HEK293 (cell line): ENCODE data around the gene LARP6.

ENCODE experiments used
- CTCF ChIP-seq: fragments of 450-650 bp; formaldehyde crosslinking; IDR thresholded peaks from 2 replicates; pipeline ENCODE4 v1.5.1; 2016; ENCODE audit warnings: missing biosample characterization, missing genetic modification characterization
- GFI1B ChIP-seq: fragments of 450-650 bp; formaldehyde crosslinking; IDR thresholded peaks from 2 replicates; pipeline ENCODE4 v1.5.1; 2016; ENCODE audit warnings: missing biosample characterization, missing genetic modification characterization
- REST ChIP-seq: fragments of 450-650 bp; formaldehyde crosslinking; IDR thresholded peaks from 2 replicates; pipeline ENCODE4 v1.5.1; 2016; ENCODE audit warnings: missing biosample characterization, missing genetic modification characterization
- TCF7L2 ChIP-seq: IDR thresholded peaks from 2 replicates; pipeline ENCODE4 v1.6.1; 2011; ENCODE audit warnings: low read depth, mild to moderate bottlenecking, inconsistent platforms, low read length, moderate library complexity, borderline replicate concordance
- ZNF266 ChIP-seq: fragments of 450-650 bp; formaldehyde crosslinking; IDR thresholded peaks from 2 replicates; pipeline ENCODE4 v1.5.1; 2016; ENCODE audit warnings: missing biosample characterization, missing genetic modification characterization, low read depth
- ZNF311 ChIP-seq: fragments of 450-650 bp; formaldehyde crosslinking; IDR thresholded peaks from 2 replicates; pipeline ENCODE4 v1.5.1; 2017; ENCODE audit warnings: missing biosample characterization, missing genetic modification characterization, borderline replicate concordance
- ZNF48 ChIP-seq: fragments of 450-650 bp; formaldehyde crosslinking; IDR thresholded peaks from 2 replicates; pipeline ENCODE4 v1.5.1; 2016; ENCODE audit warnings: missing biosample characterization, missing genetic modification characterization

GRCh38 chr15:70853973-70854665 is at the start of gene LARP6:
- TF ChIP-seq REST (tag by site-specific recombination) (no peak), ZNF266 (no peak), TCF7L2 (no peak), GFI1B (no peak), ZNF48 (tag by site-specific recombination) (no peak), ZNF311 (tag by site-specific recombination) (no peak), CTCF (tag by site-specific recombination) (no peak)
